ENCODE data around the gene OR2C1. TPM values are rescaled to one million over a fixed set of nuclear protein-coding genes. Genes with fewer than 3 reads are reported as not detected.
A peak's percentile ranks its signal among the peaks of the same experiment; 100 is the strongest.

Gene OR2C1
- total and polyA plus RNA-seq, 8 donors, result not detected

DNA sequence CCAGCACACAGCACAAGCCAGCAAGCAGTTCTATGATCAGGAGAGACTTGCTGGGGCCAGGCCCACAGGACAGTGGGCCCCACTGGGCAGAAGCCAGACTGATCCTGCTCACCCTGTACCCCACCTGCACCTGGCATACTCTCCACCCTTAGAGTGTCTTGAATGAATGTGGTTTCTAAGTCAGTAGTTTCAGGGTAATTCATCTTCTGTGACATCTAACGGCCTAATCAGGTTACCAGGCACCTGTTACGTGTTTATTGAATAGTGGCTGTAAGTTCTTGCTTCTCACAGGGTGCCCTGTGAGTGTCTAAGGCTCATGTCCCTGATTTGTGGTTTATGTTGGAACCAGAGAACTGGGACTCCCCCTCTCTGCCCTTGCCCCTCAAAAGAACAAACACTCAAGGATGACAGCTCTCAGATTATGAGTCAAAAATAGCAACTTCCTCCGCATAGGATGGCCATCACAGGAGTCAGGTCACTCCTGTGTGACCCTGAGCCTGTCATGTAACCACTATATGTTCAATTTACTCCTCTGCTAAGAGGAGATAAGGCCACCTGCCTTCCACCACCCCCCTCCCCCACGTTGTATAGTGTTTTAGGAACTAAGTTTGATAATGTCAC is 7.0 kb upstream of the OR2C1 start:
- no peaks in the 10 kb centered on the region for H3K4me1 ChIP-seq
- H3K27ac ChIP-seq, result no peak overlapping the region
- intact Hi-C loops (cut with DNase I; ENCODE audit: low total_unique reads), result no loop called here
- TF ChIP-seq EP300 (IDR thresholded peaks at IDR 0.05) (no peak), CTCF (IDR thresholded peaks at IDR 0.05) (no peak), POLR2A (IDR thresholded peaks at IDR 0.05) (no peak), POLR2AphosphoS5 (IDR thresholded peaks at IDR 0.05) (no peak)
- H3K36me3 ChIP-seq, result no peaks in the 10 kb centered on the region
- H3K27me3 ChIP-seq, result no peaks in the 10 kb centered on the region
- 25 to 39% (median 31%) methylated on average over 3 to 4 of the region's 4 CpGs for WGBS, 5 donors
- no peaks in the 10 kb centered on the region for H3K9me3 ChIP-seq
- DNase-seq, result peak in 1 of 2 donors; percentile 18
- no peak overlapping the region for H3K4me3 ChIP-seq

DNA sequence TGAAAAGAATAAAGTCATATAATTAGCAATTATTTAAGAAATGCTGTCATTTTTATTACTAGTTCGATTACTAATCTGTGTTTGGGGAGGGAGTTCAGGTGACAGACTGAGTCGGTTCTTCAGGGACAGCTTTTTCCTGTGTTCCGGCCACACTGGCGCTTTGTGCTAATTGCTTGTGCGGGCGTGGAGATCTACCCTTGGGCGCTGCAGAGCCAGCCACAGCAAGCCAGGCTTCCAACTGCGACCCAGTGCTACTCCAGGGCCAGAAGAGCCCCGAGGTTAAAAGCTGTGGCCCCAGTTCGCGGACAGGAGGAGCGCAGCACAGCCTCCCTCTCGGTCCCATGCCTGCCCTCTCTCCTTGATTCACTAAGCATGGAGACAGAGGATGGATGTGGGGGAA is 6.5 kb upstream of the OR2C1 start:
- TF ChIP-seq POLR2A (IDR thresholded peaks at IDR 0.05) (no peak), POLR2AphosphoS5 (IDR thresholded peaks at IDR 0.05) (no peak), CTCF (IDR thresholded peaks at IDR 0.05) (no peak), EP300 (IDR thresholded peaks at IDR 0.05) (no peak)
- 55 to 72% (median 65%) methylated on average over 13 of the region's 13 CpGs for WGBS, 5 donors
- no peak for DNase-seq
- H3K4me1 ChIP-seq, result no peaks in the 10 kb centered on the region
- intact Hi-C loops (cut with DNase I; ENCODE audit: low total_unique reads), result no loop called here
- H3K4me3 ChIP-seq, result no peak overlapping the region
- H3K27me3 ChIP-seq, result no peaks in the 10 kb centered on the region
- H3K27ac ChIP-seq, result no peak overlapping the region
- H3K36me3 ChIP-seq, result no peaks in the 10 kb centered on the region
- no peaks in the 10 kb centered on the region for H3K9me3 ChIP-seq

GRCh38 chr16:3356118-3356517 is 429 bp downstream of the OR2C1 start:
- 80 to 90% (median 85%) methylated on average over 8 to 10 of the region's 10 CpGs for WGBS, 5 donors
- Histone ChIP-seq H3K9me3 (no peaks in the 10 kb centered on the region), H3K36me3 (no peaks in the 10 kb centered on the region), H3K4me1 (no peaks in the 10 kb centered on the region), H3K27me3 (peaks cover 0 to 14% (median 0%) of the 10 kb centered on the region in 3 donors), H3K4me3 (no peak overlapping the region), H3K27ac (no peak overlapping the region)
- DNase-seq, result no peak
- intact Hi-C loops (cut with DNase I; ENCODE audit: low total_unique reads), result no loop called here
- no peak for TF ChIP-seq CTCF (IDR thresholded peaks at IDR 0.05)
- no peak for TF ChIP-seq POLR2A (IDR thresholded peaks at IDR 0.05)
- TF ChIP-seq POLR2AphosphoS5 (IDR thresholded peaks at IDR 0.05), result no peak
- no peak for TF ChIP-seq EP300 (IDR thresholded peaks at IDR 0.05)

GRCh38 chr16:3358871-3359270 is 3.2 kb downstream of the OR2C1 start:
- TF ChIP-seq POLR2A (IDR thresholded peaks at IDR 0.05) (no peak), POLR2AphosphoS5 (IDR thresholded peaks at IDR 0.05) (no peak), EP300 (IDR thresholded peaks at IDR 0.05) (no peak), CTCF (IDR thresholded peaks at IDR 0.05) (no peak)
- intact Hi-C loops (cut with DNase I; ENCODE audit: low total_unique reads), result no loop called here
- Histone ChIP-seq H3K9me3 (peaks cover 0 to 4% (median 2%) of the 10 kb centered on the region in 4 donors), H3K27me3 (peaks cover 0 to 24% (median 7%) of the 10 kb centered on the region in 3 donors), H3K4me3 (no peak overlapping the region), H3K4me1 (no peaks in the 10 kb centered on the region), H3K27ac (no peak overlapping the region), H3K36me3 (no peaks in the 10 kb centered on the region)
- WGBS, 5 donors, result 0 to 53% (median 23%) methylated on average over 1 of the region's 1 CpG
- no peak for DNase-seq

All from stomach (tissue), 9 donors.